HepG2 (cell line): ENCODE data around the gene ALDH16A1. TPM values are rescaled to one million over a fixed set of nuclear protein-coding genes. Genes with fewer than 3 reads are reported as not detected.

ENCODE experiments used
- ATAC-seq: fragments of 200-7000 bp; cut with Tn5 transposase; 3 replicates; pipeline ENCODE4 v1.9.1; 2020; ENCODE audit warnings: mild to moderate bottlenecking, moderate library complexity
- BruUV-seq: library from RNA; stranded (reverse); fragments of 400-500 nt; replicated peaks from 2 replicates; lab custom pipeline; 2021; lab: Mats Ljungman, UMichigan
- CTCF ChIA-PET: fragments of 300-600 bp; formaldehyde crosslinking; extraction: SDS; loops from one replicate; lab custom pipeline; 2021; ENCODE audit warnings: low total read pairs, inconsistent platforms, low intra/inter-chr PET ratio; lab: Yijun Ruan, JAX
- POLR2A ChIA-PET: fragments of 350-600 bp; sonication (Branson Sonifier 250); formaldehyde crosslinking; loops from one replicate; lab custom pipeline; 2020; ENCODE audit warnings: antibody characterized with exemption, inconsistent platforms; lab: Yijun Ruan, JAX
- DNase-seq: peaks from one replicate; pipeline ENCODE4 v3.0.0-alpha.2; 2015; ENCODE audit warnings: low spot score
- FAIRE-seq: peaks from 3 replicates; lab custom pipeline; 2011; peaks lifted over from hg19 to GRCh38; lab: Jason Lieb, UNC
- H2AFZ ChIP-seq: one replicate; pipeline ENCODE4 v1.6.1; 2011; ENCODE audit warnings: low read length, inconsistent platforms
- H3K27ac ChIP-seq: fragments of 300-600 bp; 3 replicates; pipeline ENCODE4 v1.8.0; 2011; ENCODE audit warnings: mixed run types, mild to moderate bottlenecking, mixed read lengths, low read length, inconsistent platforms; ENCODE audit not compliant: insufficient read depth; ENCODE audit errors: extremely low read length
- H3K27me3 ChIP-seq, 2 experiments: fragments of 200-600 bp in 1 of 2; 2 replicates in 1 of 2; 3 replicates in 1 of 2; pipeline versions ENCODE4 v1.6.0 to v1.8.0; 2011; ENCODE audit warnings: low read length in 2 of 2, mild to moderate bottlenecking in 2 of 2, moderate library complexity in 2 of 2, inconsistent platforms in 1 of 2; ENCODE audit not compliant: insufficient read depth in 2 of 2, control insufficient read depth in 1 of 2
- H3K36me3 ChIP-seq, 2 experiments: fragments of 200-600 bp in 1 of 2; replicated peaks in 1 of 2; 2 replicates in 1 of 2; 3 replicates in 1 of 2; pipeline versions ENCODE4 v1.5.1 to v1.8.0; 2011; ENCODE audit warnings: low read length in 2 of 2, inconsistent platforms in 1 of 2; ENCODE audit not compliant: insufficient read depth in 2 of 2, control insufficient read depth in 1 of 2
- H3K4me1 ChIP-seq: 2 replicates; pipeline ENCODE4 v1.5.1; 2012; ENCODE audit warnings: low read length, inconsistent platforms; ENCODE audit not compliant: insufficient read depth
- H3K4me2 ChIP-seq: 2 replicates; pipeline ENCODE4 v1.6.0; 2011; ENCODE audit warnings: low read depth, low read length, inconsistent platforms
- H3K4me3 ChIP-seq, 3 experiments: fragments of 200-600 bp in 1 of 3; sonication (generic), shearing (Covaris generic) in 1 of 3; replicated peaks in 1 of 3; 2 replicates each; pipeline ENCODE4 v1.5.1; 2011 to 2016; ENCODE audit warnings: low read length in 3 of 3, inconsistent platforms in 2 of 3, low read depth in 2 of 3, mild to moderate bottlenecking in 2 of 3, control low read depth in 1 of 3, mixed read lengths in 1 of 3; ENCODE audit not compliant: insufficient read depth in 1 of 3
- H3K79me2 ChIP-seq: one replicate; pipeline ENCODE4 v1.6.1; 2011; ENCODE audit warnings: low read length, inconsistent platforms; ENCODE audit not compliant: insufficient read depth
- H3K9ac ChIP-seq: 2 replicates; pipeline ENCODE4 v1.6.0; 2011; ENCODE audit warnings: mild to moderate bottlenecking, low read depth, low read length, inconsistent platforms; ENCODE audit not compliant: insufficient read depth
- H3K9me3 ChIP-seq: 2 replicates; pipeline ENCODE4 v1.5.1; 2012; ENCODE audit warnings: mild to moderate bottlenecking, low read length
- H4K20me1 ChIP-seq: 2 replicates; pipeline ENCODE4 v1.6.0; 2011; ENCODE audit warnings: inconsistent platforms, mild to moderate bottlenecking, low read length, moderate library complexity; ENCODE audit not compliant: insufficient read depth
- ARID2 ChIP-seq: sonication (generic); formaldehyde crosslinking; IDR thresholded peaks from 2 replicates; pipeline ENCODE4 v1.8.1; 2022; ENCODE audit warnings: mild to moderate bottlenecking, missing genetic modification reagents, borderline replicate concordance
- HOXA9 ChIP-seq: sonication (generic); formaldehyde crosslinking; IDR thresholded peaks from 2 replicates; pipeline ENCODE4 v1.8.1; 2022; ENCODE audit warnings: missing genetic modification reagents, mild to moderate bottlenecking, moderate library complexity, borderline replicate concordance
- KLF16 ChIP-seq, 2 experiments: sonication (generic) in 1 of 2; formaldehyde crosslinking in 1 of 2; IDR thresholded peaks; 2 replicates each; pipeline versions ENCODE4 v1.6.1 to v1.8.0; 2016 to 2023; ENCODE audit warnings: missing genetic modification reagents in 2 of 2, missing compliant biosample characterization in 1 of 2
- MIER2 ChIP-seq: IDR thresholded peaks from 2 replicates; pipeline ENCODE4 v1.6.1; 2016; ENCODE audit warnings: missing biosample characterization, missing genetic modification reagents
- NFE2L2 ChIP-seq: fragments of 150-350 bp; IDR thresholded peaks from 2 replicates; pipeline ENCODE4 v1.6.1; 2014; ENCODE audit warnings: low read length
- POGK ChIP-seq: sonication (generic); formaldehyde crosslinking; conservative IDR thresholded peaks from 2 replicates; pipeline ENCODE4 v1.8.0; 2022; ENCODE audit warnings: mild to moderate bottlenecking, moderate library complexity, missing genetic modification reagents
- ZFP36L1 ChIP-seq: sonication (generic); formaldehyde crosslinking; IDR thresholded peaks from 2 replicates; pipeline ENCODE4 v1.8.0; 2022; ENCODE audit warnings: mild to moderate bottlenecking, missing genetic modification reagents, moderate library complexity
- ZNF121 ChIP-seq: sonication (generic); formaldehyde crosslinking; IDR thresholded peaks from 2 replicates; pipeline ENCODE4 v1.5.0; 2020; ENCODE audit warnings: mild to moderate bottlenecking, missing genetic modification reagents
- ZNF276 ChIP-seq: sonication (generic); formaldehyde crosslinking; IDR thresholded peaks from 2 replicates; pipeline ENCODE4 v1.4.0; 2020; ENCODE audit warnings: mild to moderate bottlenecking, low read depth, missing genetic modification reagents
- ZNF781 ChIP-seq: sonication (generic); formaldehyde crosslinking; IDR thresholded peaks from 2 replicates; pipeline ENCODE4 v1.5.1; 2020; ENCODE audit warnings: borderline replicate concordance, mild to moderate bottlenecking, missing genetic modification reagents; ENCODE audit errors: not compliant biosample characterization
- WGBS: methylation state at CpG from one replicate; pipeline ENCODE4 v1.1.6; 2017; ENCODE audit warnings: low lambda C conversion rate; 5-methylcytosine and 5-hydroxymethylcytosine counted together
- in situ Hi-C: cut with HindIII; loops from 2 replicates; pipeline ENCODE4 v1.10.0; 2017; ENCODE audit warnings: low pct_unique_long_range_greater_than_20kb; ENCODE audit not compliant: extremely low pct_ligation_motif_present
- intact Hi-C: fragments of 100-400 bp; cut with micrococcal nuclease; formaldehyde crosslinking; loops from one replicate; pipeline ENCODE4 v1.10.0; 2022; ENCODE audit not compliant: unreplicated experiment
- polyA plus RNA-seq, 8 experiments: library from polyadenylated mRNA; depleted of rRNA in 3 of 8; stranded (reverse) in 7 of 8; unstranded in 1 of 8; fragments of >200 nt; fragmentation: Illumina TruSeq in 4 of 8; extraction: Trizol in 4 of 8; gene quantifications; 2 replicates each; pipeline versions ENCODE4 v1.2.1 to v1.2.3, GENCODE V29; 2011 to 2016; ENCODE audit warnings: low read depth in 4 of 8, missing spikeins in 1 of 8, mixed read lengths in 1 of 8; ENCODE audit not compliant: insufficient read depth in 1 of 8
- total RNA-seq, 5 experiments: library from RNA; depleted of rRNA; stranded (reverse); fragments of >200 nt; fragmentation: Illumina TruSeq; extraction: Trizol; gene quantifications; 2 replicates each; pipeline ENCODE4 v1.2.3, GENCODE V29; 2016; ENCODE audit warnings: low read depth in 1 of 5

ALDH16A1 gene
- total and polyA plus RNA-seq, 2 of the 13 experiments (the other 11 are each of a cell fraction or from before 2014, with no cell fraction given) = 8.4 to 34.9 TPM

GRCh38 chr19:49456326-49456725 is 3.3 kb downstream of the ALDH16A1 start:
- Histone ChIP-seq H3K27ac (no peak overlapping the region), H3K4me1 (peaks cover 18% of the 10 kb centered on the region), H3K9me3 (no peaks in the 10 kb centered on the region), H2AFZ (no peak overlapping the region), H3K9ac (no peak overlapping the region), H3K4me3 (no peak overlapping the region), H3K4me2 (no peak overlapping the region), H3K27me3 (no peaks in the 10 kb centered on the region; a peak in 1 of 5 replicates), H3K79me2 (peaks cover 16% of the 10 kb centered on the region), H4K20me1 (no peaks in the 10 kb centered on the region), H3K36me3 (peaks cover 0 to 1% of the 10 kb centered on the region in 2 experiments; a peak in 1 of 5 replicates)
- BruUV-seq = no TSS peak
- DNase-seq = no peak
- no peak for ATAC-seq
- POLR2A ChIA-PET = interaction anchor here (2.5 kb wide), 1 partner anchor 184 kb away, joined by 8 read pairs; the partner anchor contains the start of gene RRAS
- in situ Hi-C loops (no loop called here), intact Hi-C loops (no loop called here)
- 92% methylated on average over 5 of the region's 5 CpGs for WGBS
- CTCF ChIA-PET = no interaction called here
- TF ChIP-seq NFE2L2 (peak; percentile 62), ZNF781 (CRISPR knock-in tag) (no peak)
- FAIRE-seq = no peak

- FAIRE-seq (no peak), DNase-seq (no peak), ATAC-seq (no peak)
- BruUV-seq = no TSS peak
- in situ Hi-C loops = no loop called here
- Histone ChIP-seq H3K27me3 (no peaks in the 10 kb centered on the region; a peak in 1 of 5 replicates), H3K79me2 (peaks cover 11% of the 10 kb centered on the region), H4K20me1 (no peaks in the 10 kb centered on the region), H3K4me2 (no peak overlapping the region), H3K4me3 (no peak overlapping the region), H3K27ac (no peak overlapping the region), H3K36me3 (peaks cover 0 to 1% of the 10 kb centered on the region in 2 experiments; a peak in 1 of 5 replicates), H2AFZ (no peak overlapping the region), H3K4me1 (peaks cover 11% of the 10 kb centered on the region), H3K9ac (no peak overlapping the region; the same call in 1 of the 2 replicates), H3K9me3 (no peaks in the 10 kb centered on the region)
- intact Hi-C loops = no loop called here
- CTCF ChIA-PET = no interaction called here
- WGBS = 96% methylated on average over 4 of the region's 5 CpGs
- no peak for TF ChIP-seq MIER2 (CRISPR knock-in tag)
- no peak for TF ChIP-seq KLF16 (CRISPR knock-in tag; IDR thresholded peaks at IDR 0.05)
- no peak for TF ChIP-seq ZNF276
- TF ChIP-seq ZFP36L1 = no peak
- no peak for TF ChIP-seq ZNF121 (CRISPR knock-in tag)
- no peak for TF ChIP-seq POGK
- no peak for TF ChIP-seq HOXA9
- TF ChIP-seq ARID2 = no peak
- POLR2A ChIA-PET = interaction anchor here (1.0 kb wide), 1 partner anchor 54 kb away, joined by 3 read pairs; the partner anchor contains the start of gene FCGRT
Observed at GRCh38 chr19:49458567-49458903, 5.5 kb downstream of the ALDH16A1 start.
